Fibroblast of lung (primary cell): ENCODE measurements around the gene ZNF470.

Source experiments
- CTCF ChIP-seq, 2 donors: IDR thresholded peaks in 1 of 2; conservative IDR thresholded peaks in 1 of 2; 1 replicate in 1 of 2; 2 replicates in 1 of 2; pipeline ENCODE4 v1.5.1; 2011 to 2012; ENCODE audit warnings: low read length in 2 of 2, control low read depth in 1 of 2, inconsistent platforms in 1 of 2, low read depth in 1 of 2, mild to moderate bottlenecking in 1 of 2
- EZH2 ChIP-seq: IDR thresholded peaks from 2 replicates; pipeline ENCODE4 v1.5.1; 2012; ENCODE audit warnings: low read length, control low read depth, mild to moderate bottlenecking; ENCODE audit errors: missing control alignments

- no peak for TF ChIP-seq CTCF (conservative IDR thresholded peaks at IDR 0.05 in 1 of 2, IDR thresholded peaks at IDR 0.05 in 1 of 2; ENCODE audit: low read depth in 1 of 2, low read length in 2 of 2)
- TF ChIP-seq EZH2, result no peak
These were observed 44.0 kb downstream of the ZNF470 start for GRCh38 chr19:56611288-56611687.
